ENCODE results near the gene THOC1. TPM values are rescaled to one million over a fixed set of nuclear protein-coding genes. Genes with fewer than 3 reads are reported as not detected.

THOC1 gene
- total RNA-seq: 35.9 and 42.6 TPM in 2 replicates

GRCh38 chr18:267688-268552 is at the start of gene THOC1:
THOC1 (minus strand) TSS chr18:268047; CDS start chr18:268019, 28 bp downstream.

Other genes starting within 250 kb of the THOC1 start
- under 0.01 and 0.43 TPM in 2 replicates for gene TUBB8B, start 218.4 kb downstream of the THOC1 start, total RNA-seq
- gene USP14, start 109.5 kb downstream of the THOC1 start, total RNA-seq: 27.0 and 93.2 TPM in 2 replicates
- gene COLEC12, start 232.7 kb upstream of the THOC1 start, total RNA-seq: not detected in 2 replicates

Data from nasal cavity respiratory epithelium epithelial cell of viscerocranial mucosa (primary cell).